HepG2 (cell line): ENCODE data around the gene ACTN2. TPM values are rescaled to one million over a fixed set of nuclear protein-coding genes. Genes with fewer than 3 reads are reported as not detected.

Experiments used
- ATAC-seq: fragments of 200-7000 bp; cut with Tn5 transposase; 3 replicates; pipeline ENCODE4 v1.9.1; 2020; ENCODE audit warnings: mild to moderate bottlenecking, moderate library complexity
- BruUV-seq: library from RNA; stranded (reverse); fragments of 400-500 nt; replicated peaks from 2 replicates; lab custom pipeline; 2021; lab: Mats Ljungman, UMichigan
- CTCF ChIA-PET: fragments of 300-600 bp; formaldehyde crosslinking; extraction: SDS; loops from one replicate; lab custom pipeline; 2021; ENCODE audit warnings: low total read pairs, inconsistent platforms, low intra/inter-chr PET ratio; lab: Yijun Ruan, JAX
- POLR2A ChIA-PET: fragments of 350-600 bp; sonication (Branson Sonifier 250); formaldehyde crosslinking; loops from one replicate; lab custom pipeline; 2020; ENCODE audit warnings: antibody characterized with exemption, inconsistent platforms; lab: Yijun Ruan, JAX
- DNase-seq: peaks from one replicate; pipeline ENCODE4 v3.0.0-alpha.2; 2015; ENCODE audit warnings: low spot score
- FAIRE-seq: peaks from 3 replicates; lab custom pipeline; 2011; peaks lifted over from hg19 to GRCh38; lab: Jason Lieb, UNC
- H2AFZ ChIP-seq: one replicate; pipeline ENCODE4 v1.6.1; 2011; ENCODE audit warnings: low read length, inconsistent platforms
- H3K27ac ChIP-seq: fragments of 300-600 bp; 3 replicates; pipeline ENCODE4 v1.8.0; 2011; ENCODE audit warnings: mixed run types, mild to moderate bottlenecking, mixed read lengths, low read length, inconsistent platforms; ENCODE audit not compliant: insufficient read depth; ENCODE audit errors: extremely low read length
- H3K27me3 ChIP-seq, 2 experiments: fragments of 200-600 bp in 1 of 2; 2 replicates in 1 of 2; 3 replicates in 1 of 2; pipeline versions ENCODE4 v1.6.0 to v1.8.0; 2011; ENCODE audit warnings: low read length in 2 of 2, mild to moderate bottlenecking in 2 of 2, moderate library complexity in 2 of 2, inconsistent platforms in 1 of 2; ENCODE audit not compliant: insufficient read depth in 2 of 2, control insufficient read depth in 1 of 2
- H3K36me3 ChIP-seq, 2 experiments: fragments of 200-600 bp in 1 of 2; replicated peaks in 1 of 2; 2 replicates in 1 of 2; 3 replicates in 1 of 2; pipeline versions ENCODE4 v1.5.1 to v1.8.0; 2011; ENCODE audit warnings: low read length in 2 of 2, inconsistent platforms in 1 of 2; ENCODE audit not compliant: insufficient read depth in 2 of 2, control insufficient read depth in 1 of 2
- H3K4me1 ChIP-seq: 2 replicates; pipeline ENCODE4 v1.5.1; 2012; ENCODE audit warnings: low read length, inconsistent platforms; ENCODE audit not compliant: insufficient read depth
- H3K4me2 ChIP-seq: 2 replicates; pipeline ENCODE4 v1.6.0; 2011; ENCODE audit warnings: low read depth, low read length, inconsistent platforms
- H3K4me3 ChIP-seq, 3 experiments: fragments of 200-600 bp in 1 of 3; sonication (generic), shearing (Covaris generic) in 1 of 3; replicated peaks in 1 of 3; 2 replicates each; pipeline ENCODE4 v1.5.1; 2011 to 2016; ENCODE audit warnings: low read length in 3 of 3, inconsistent platforms in 2 of 3, low read depth in 2 of 3, mild to moderate bottlenecking in 2 of 3, control low read depth in 1 of 3, mixed read lengths in 1 of 3; ENCODE audit not compliant: insufficient read depth in 1 of 3
- H3K79me2 ChIP-seq: one replicate; pipeline ENCODE4 v1.6.1; 2011; ENCODE audit warnings: low read length, inconsistent platforms; ENCODE audit not compliant: insufficient read depth
- H3K9ac ChIP-seq: 2 replicates; pipeline ENCODE4 v1.6.0; 2011; ENCODE audit warnings: mild to moderate bottlenecking, low read depth, low read length, inconsistent platforms; ENCODE audit not compliant: insufficient read depth
- H3K9me3 ChIP-seq: 2 replicates; pipeline ENCODE4 v1.5.1; 2012; ENCODE audit warnings: mild to moderate bottlenecking, low read length
- H4K20me1 ChIP-seq: 2 replicates; pipeline ENCODE4 v1.6.0; 2011; ENCODE audit warnings: inconsistent platforms, mild to moderate bottlenecking, low read length, moderate library complexity; ENCODE audit not compliant: insufficient read depth
- DDIT3 ChIP-seq: sonication (generic); formaldehyde crosslinking; IDR thresholded peaks from 2 replicates; pipeline ENCODE4 v1.4.0; 2020; ENCODE audit warnings: mild to moderate bottlenecking, missing genetic modification reagents
- DRAP1 ChIP-seq: IDR thresholded peaks from 2 replicates; pipeline ENCODE4 v1.6.1; 2016; ENCODE audit warnings: missing genetic modification reagents, missing compliant biosample characterization
- GMEB1 ChIP-seq: sonication (generic); formaldehyde crosslinking; IDR thresholded peaks from 2 replicates; pipeline ENCODE4 v1.5.1; 2020; ENCODE audit warnings: missing genetic modification reagents, mild to moderate bottlenecking, borderline replicate concordance
- HNRNPK ChIP-seq: fragments of 200-400 bp; formaldehyde crosslinking; IDR thresholded peaks from 2 replicates; pipeline ENCODE4 v1.6.1; 2018; ENCODE audit warnings: low read length, low read depth, moderate library complexity, mild to moderate bottlenecking; ENCODE audit not compliant: poor library complexity, severe bottlenecking
- KLF15 ChIP-seq: sonication (generic); formaldehyde crosslinking; IDR thresholded peaks from 2 replicates; pipeline ENCODE4 v1.8.1; 2023; ENCODE audit warnings: borderline replicate concordance, mild to moderate bottlenecking, inconsistent platforms, missing genetic modification reagents, mixed read lengths
- RORA ChIP-seq: sonication (generic); formaldehyde crosslinking; IDR thresholded peaks from 2 replicates; pipeline ENCODE4 v1.5.0; 2020; ENCODE audit warnings: mild to moderate bottlenecking, missing genetic modification reagents, moderate library complexity
- TBX3 ChIP-seq: fragments of 450-650 bp; IDR thresholded peaks from 2 replicates; pipeline ENCODE4 v1.6.1; 2017; ENCODE audit warnings: antibody characterized with exemption, mild to moderate bottlenecking, inconsistent platforms, borderline replicate concordance
- ZNF30 ChIP-seq: sonication (generic); formaldehyde crosslinking; IDR thresholded peaks from 2 replicates; pipeline ENCODE4 v1.5.0; 2020; ENCODE audit warnings: mild to moderate bottlenecking, missing genetic modification reagents
- ZNF562 ChIP-seq: sonication (generic); formaldehyde crosslinking; IDR thresholded peaks from 2 replicates; pipeline ENCODE4 v1.8.0; 2022; ENCODE audit warnings: missing genetic modification reagents, borderline replicate concordance
- WGBS: methylation state at CpG from one replicate; pipeline ENCODE4 v1.1.6; 2017; ENCODE audit warnings: low lambda C conversion rate; 5-methylcytosine and 5-hydroxymethylcytosine counted together
- in situ Hi-C: cut with HindIII; loops from 2 replicates; pipeline ENCODE4 v1.10.0; 2017; ENCODE audit warnings: low pct_unique_long_range_greater_than_20kb; ENCODE audit not compliant: extremely low pct_ligation_motif_present
- intact Hi-C: fragments of 100-400 bp; cut with micrococcal nuclease; formaldehyde crosslinking; loops from one replicate; pipeline ENCODE4 v1.10.0; 2022; ENCODE audit not compliant: unreplicated experiment
- polyA plus RNA-seq, 8 experiments: library from polyadenylated mRNA; depleted of rRNA in 3 of 8; stranded (reverse) in 7 of 8; unstranded in 1 of 8; fragments of >200 nt; fragmentation: Illumina TruSeq in 4 of 8; extraction: Trizol in 4 of 8; gene quantifications; 2 replicates each; pipeline versions ENCODE4 v1.2.1 to v1.2.3, GENCODE V29; 2011 to 2016; ENCODE audit warnings: low read depth in 4 of 8, missing spikeins in 1 of 8, mixed read lengths in 1 of 8; ENCODE audit not compliant: insufficient read depth in 1 of 8
- total RNA-seq, 5 experiments: library from RNA; depleted of rRNA; stranded (reverse); fragments of >200 nt; fragmentation: Illumina TruSeq; extraction: Trizol; gene quantifications; 2 replicates each; pipeline ENCODE4 v1.2.3, GENCODE V29; 2016; ENCODE audit warnings: low read depth in 1 of 5

Gene ACTN2
- total and polyA plus RNA-seq, 2 of the 13 experiments (the other 11 are each of a cell fraction or from before 2014, with no cell fraction given) = 0.04 to 0.13 TPM

GRCh38 chr1:236718328-236718727 is 32.0 kb downstream of the ACTN2 start:
- Histone ChIP-seq H3K9me3 (no peaks in the 10 kb centered on the region), H3K4me1 (no peaks in the 10 kb centered on the region), H4K20me1 (no peaks in the 10 kb centered on the region), H3K9ac (no peak overlapping the region), H3K4me2 (no peak overlapping the region), H3K27ac (no peak overlapping the region), H2AFZ (no peak overlapping the region), H3K27me3 (peaks cover 0 to 4% of the 10 kb centered on the region in 2 experiments; a peak in 1 of 5 replicates), H3K36me3 (no peaks in the 10 kb centered on the region), H3K79me2 (no peaks in the 10 kb centered on the region), H3K4me3 (no peak overlapping the region)
- TF ChIP-seq RORA (no peak), ZNF30 (CRISPR knock-in tag) (no peak), TBX3 (no peak), DRAP1 (no peak), KLF15 (CRISPR knock-in tag) (no peak), HNRNPK (no peak), DDIT3 (CRISPR knock-in tag) (no peak), ZNF562 (CRISPR knock-in tag) (no peak), GMEB1 (CRISPR knock-in tag) (no peak)
- intact Hi-C loops = no loop called here
- FAIRE-seq = no peak
- POLR2A ChIA-PET = no interaction called here
- in situ Hi-C loops = no loop called here
- no peak for DNase-seq
- CTCF ChIA-PET = no interaction called here
- 38% methylated on average over 1 of the region's 3 CpGs for WGBS
- BruUV-seq = no TSS peak
- no peak for ATAC-seq
